Measurements from ENCODE around the gene CADM4.
"Not testable (repeated sequence)": the region's sequence is repeated elsewhere in the genome, so short reads cannot be mapped to it uniquely, and the experiment has no call there.

Gene CADM4

DNA sequence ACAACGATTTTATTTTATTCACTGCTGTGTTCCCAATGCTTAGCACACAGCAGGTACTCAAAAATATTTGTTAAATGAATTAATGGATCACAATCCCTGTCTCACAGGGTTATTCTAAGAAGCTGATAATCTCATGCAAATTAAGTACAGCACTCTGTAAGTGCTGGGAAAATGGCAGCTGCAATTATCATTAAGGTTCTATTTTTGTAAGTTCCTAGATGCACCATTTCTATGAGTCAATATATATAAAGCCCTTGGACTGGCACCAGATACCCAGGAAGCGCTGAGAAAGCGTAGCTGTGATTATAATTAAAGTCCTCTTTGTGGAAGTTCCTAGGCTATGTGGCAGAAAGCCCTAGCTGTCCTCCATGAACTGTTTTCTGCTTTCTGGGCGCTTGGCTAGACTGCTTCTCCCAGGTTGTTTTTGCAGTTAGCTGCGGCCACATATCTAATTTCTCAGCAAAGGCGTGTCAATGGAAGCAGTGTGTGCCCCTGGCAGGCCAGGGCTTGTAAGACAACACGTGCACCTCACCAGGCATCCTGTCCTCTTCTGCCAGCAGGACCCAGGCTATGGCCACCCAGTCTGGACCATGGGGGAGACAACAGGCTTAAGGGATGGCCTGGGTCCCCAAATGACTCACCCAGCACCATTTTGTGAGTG lies 33.0 kb downstream of the CADM4 start:
- DNase-seq (ENCODE audit: low spot score), result no peak

DNA sequence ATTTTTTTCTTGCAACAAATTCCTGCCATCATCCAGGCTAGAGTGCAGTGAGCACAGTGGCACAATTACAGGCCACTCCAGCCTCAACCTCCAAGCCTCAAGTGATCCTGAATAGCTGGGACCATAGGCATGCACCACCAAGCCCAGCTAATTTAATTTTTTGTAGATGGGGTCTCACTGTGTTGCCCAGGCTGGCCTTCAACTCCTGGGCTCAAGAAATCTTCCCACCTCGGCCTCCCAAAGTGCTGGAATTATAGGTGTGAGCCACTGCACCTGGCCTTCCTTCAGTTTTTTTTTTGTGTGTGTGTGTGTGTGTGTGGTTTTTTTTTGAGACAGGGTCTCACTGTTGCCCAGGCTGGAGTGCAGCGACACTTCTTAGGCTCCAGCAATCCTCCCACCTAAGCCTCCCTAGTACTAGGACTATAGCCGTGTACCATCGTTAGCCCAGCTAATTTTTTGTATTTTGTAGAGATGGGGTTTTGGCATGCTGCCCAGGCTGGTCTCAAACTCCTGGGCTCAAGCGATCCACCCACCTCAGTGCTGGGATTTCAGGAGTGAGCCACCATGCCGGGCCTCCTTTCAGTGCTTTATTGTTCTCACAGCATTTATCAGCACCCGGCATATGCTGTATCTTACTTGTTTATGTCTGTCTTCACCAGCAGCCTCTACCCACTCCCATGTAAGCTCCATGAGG lies 33.6 kb downstream of the CADM4 start:
- no peak for DNase-seq (ENCODE audit: low spot score)

DNA sequence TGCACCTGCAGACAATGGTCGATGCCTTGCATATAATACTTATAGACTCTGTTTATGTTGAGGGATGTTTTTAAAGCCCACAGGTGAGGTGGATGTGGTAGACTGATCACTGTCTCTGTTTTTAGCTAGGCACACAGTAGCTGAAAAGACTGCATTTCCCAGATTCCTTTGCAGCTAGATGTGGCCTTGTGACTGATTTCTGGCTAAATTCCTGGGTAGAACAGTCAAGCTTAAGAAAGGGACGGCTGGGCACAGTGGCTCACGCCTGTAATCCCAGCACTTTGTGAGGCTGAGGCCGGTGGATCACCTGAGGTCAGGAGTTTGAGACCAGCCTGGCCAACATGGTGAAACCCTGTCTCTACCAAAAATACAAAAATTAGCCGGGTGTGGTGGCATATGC lies 39.3 kb downstream of the CADM4 start:
- not testable (repeated sequence) for DNase-seq (ENCODE audit: low spot score)

DNA sequence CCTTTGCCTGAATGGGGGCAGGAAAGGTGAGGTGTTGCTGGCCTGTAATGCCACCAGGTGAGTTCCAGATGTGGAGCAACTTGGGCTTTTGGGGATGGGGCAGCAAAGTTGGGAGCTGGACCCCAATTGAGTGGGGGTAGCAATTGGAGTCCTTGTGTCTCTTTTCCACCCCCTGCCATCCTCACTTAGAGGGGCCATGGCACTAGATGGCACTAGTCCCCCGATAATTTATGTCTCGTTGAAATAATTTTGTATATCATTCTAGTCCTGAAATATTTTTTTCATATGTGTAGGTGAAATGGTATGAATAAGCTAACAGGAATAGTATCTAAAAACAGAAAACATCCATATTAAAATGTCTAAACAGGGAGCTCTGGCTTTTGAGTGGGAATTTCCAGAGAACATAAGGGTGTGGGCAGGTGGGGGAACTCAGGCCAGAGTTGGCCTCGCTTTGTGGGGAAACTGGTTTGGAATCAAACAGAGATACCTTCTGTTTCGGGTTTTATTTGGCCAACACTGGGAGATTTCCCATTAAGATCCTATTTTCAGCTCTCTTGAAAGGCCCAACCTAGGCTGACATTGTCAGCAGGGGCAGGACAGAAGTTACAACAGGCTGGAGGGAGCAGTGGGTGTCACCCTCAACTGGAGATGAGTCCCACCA lies 39.9 kb downstream of the CADM4 start:
- DNase-seq (ENCODE audit: low spot score), result no peak

DNA sequence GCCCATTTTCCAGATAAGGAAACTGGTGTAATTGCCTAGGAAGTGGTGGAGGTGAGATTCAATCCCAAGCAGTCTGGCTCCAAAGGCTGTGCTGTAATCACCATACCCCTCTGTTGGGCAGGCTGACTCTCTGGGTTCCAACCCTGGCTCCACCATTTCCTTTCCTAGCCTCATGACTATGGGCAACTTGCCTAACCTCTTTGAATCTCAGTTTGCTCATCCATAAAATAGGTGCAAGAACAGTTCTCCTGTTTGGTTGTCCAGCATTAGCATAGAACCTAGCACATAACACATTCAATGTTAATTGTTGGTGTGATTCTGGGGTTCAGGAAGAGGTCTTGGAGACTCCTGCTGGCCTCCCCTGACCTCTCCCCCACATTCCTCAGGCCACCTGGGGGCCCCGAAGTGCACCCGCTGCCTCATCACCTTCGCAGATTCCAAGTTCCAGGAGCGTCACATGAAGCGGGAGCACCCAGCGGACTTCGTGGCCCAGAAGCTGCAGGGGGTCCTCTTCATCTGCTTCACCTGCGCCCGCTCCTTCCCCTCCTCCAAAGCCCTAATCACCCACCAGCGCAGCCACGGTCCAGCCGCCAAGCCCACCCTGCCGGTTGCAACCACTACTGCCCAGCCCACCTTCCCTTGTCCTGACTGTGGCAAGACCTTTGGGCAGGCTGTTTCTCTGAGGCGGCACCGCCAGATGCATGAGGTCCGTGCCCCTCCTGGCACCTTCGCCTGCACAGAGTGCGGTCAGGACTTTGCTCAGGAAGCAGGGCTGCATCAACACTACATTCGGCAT lies 41.0 kb downstream of the CADM4 start:
- no peak for DNase-seq (ENCODE audit: low spot score)

DNA sequence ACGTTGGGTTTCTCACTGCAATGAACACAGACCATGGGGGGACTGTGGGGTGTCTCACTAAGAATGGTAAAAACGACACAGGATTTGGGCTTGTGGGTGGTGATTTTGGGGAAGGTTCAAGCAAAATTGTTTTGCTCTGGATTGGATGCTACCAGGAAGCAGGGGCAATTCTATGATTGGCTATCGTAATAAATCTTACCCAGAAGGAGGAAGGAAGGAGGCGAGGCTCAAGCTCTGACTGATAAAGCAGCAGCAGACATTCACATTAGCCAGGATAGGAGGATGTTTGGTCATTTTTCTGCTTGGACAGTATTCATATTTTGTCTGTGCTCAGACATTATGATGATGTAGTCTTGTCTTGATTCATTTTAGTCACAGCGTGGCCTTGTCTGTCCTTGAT lies 41.8 kb downstream of the CADM4 start:
- no peak for DNase-seq (ENCODE audit: low spot score)

DNA sequence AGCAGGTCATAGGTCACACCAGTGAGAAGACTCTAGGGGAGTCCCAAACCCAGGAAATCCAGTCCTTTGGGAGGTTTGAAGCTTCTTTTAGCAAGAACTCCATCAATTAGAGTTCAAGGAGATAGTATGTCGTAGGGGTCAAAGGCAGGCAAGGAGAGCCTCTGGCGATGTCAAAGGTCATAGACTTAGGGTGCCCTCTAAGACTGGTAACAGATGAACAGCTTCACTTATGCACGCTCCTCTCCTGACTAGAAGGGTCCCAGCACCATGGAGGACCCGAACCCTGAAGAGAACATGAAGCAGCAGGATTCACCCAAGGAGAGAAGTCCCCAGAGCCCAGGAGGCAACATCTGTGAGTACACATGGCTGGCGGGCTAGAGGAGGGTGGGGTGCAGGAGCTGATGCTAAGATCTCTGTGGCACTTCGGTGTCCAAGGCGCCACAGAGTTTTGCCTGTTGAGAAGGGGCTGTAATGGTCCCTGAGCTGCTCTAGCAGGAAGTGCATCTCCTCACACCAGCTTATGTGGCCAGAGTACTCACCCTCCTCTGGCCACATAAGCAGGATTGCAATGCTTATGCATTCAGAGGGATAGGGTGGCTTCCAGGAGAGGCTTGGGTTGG lies 42.7 kb downstream of the CADM4 start:
- DNase-seq (ENCODE audit: low spot score), result no peak

DNA sequence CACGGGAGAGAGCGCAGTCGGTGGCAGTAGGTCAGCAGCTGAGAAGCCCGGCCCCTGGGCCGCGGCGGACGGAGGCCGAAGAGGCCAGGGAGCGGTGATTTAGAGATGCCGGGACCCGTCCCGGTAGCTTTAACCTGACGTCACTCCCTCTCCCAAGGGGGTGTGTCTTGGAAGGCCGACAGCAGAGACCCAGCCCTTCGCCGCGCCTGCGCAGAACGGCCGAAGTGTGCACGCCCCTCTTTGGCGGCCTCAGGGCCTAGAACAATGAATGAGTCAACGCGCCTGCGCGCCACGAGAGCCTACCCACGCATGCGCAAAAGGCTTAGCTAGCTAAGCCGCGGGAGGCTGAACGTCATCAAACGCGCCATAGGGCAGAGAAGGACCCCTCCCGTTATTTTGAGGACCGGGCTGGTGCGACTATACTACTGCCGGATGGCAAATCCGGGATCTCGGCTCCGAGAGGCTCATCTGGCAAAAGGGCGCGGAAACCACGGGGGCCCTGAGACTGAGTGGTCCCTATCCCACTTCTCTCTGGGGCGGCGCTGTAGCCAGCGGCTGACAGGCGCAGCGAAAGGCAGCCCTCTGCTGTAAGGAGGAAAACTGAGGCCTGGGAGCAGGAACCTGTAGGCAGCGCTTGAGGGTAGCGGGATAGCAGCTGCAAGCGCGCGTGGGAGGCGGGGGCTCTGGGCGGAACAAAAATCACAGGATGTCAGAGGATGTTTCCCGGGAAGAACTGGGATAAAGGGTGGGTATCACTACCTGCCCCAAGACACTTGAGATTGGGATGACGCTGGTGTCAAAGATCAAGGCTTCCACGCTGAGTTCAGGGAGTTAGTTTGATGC lies 43.4 kb downstream of the CADM4 start, which contains the start of the genes IRGQ and ZNF576:
Gene IRGQ, minus strand, starts transcription at position 136 of the 843 bp plus-strand sequence. CDS start 796 bp downstream, outside the sequence.
Gene ZNF576, plus strand, starts transcription at position 597 of the 843 bp plus-strand sequence. CDS start 514 bp downstream, outside the sequence.
- peak; percentile 99 for DNase-seq (ENCODE audit: low spot score)

DNA sequence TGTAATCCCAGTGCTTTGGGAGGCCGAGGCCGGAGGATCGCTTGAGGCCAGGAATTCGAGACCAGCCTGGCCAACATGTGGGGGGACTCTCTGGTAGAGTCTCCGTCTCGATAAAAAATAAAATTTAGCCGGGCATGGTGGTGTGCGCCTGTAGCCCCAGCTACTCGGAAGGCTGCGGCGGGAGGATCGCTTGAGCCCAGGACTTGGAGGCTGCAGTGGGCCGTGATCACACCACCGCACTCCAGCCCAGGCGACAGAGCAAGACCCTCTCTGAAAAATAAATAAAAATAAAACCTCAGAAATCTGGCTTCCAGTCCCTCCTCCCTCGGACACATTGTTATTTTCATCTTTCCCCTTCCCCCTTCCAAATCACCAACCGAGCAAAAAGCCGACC lies 44.0 kb downstream of the CADM4 start:
- DNase-seq (ENCODE audit: low spot score), result no peak

DNA sequence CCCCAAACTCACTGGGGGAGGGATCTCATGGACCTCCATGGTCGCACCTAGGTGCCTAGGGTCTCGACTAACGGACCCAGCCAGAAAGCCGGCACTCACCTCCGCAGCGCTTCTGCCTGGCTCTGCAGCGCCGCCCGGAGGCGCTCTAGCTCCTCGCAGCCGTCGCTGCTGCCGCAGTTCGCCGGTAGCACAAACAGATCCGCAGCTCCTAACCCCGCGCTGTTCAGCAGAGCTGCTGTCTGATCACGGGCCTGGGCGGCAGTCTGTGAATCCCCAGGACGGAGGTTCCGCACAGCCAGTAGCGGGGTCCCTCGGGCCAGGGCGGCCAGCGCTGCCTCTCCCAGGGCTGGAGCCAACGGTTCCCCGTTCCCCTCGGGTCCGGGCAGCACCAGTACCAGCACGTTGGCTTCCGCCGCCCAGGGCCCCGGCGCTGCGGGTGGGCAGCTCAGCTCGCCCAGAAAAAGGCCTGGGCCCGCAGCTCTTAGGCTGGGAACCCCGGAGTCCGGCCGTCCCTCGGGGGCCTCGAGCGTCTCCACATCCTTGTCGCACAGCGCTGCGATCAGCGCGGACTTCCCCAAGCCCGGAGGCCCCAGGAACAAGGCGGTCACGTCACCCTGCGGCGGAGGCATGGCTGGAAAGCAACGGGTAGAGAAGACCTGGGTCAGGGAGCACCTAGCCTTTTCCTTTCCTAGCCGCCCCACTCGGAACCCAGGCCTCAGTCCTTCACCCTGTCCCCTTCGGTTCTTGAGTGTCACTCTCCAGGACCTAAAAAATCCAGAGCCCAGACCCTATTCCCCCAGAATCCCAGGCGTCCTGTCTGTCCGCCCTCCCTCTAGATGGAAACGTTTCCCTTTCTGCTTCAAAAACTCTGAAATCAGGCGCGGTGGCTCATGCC lies 44.7 kb downstream of the CADM4 start:
- peak; percentile 47 for DNase-seq (ENCODE audit: low spot score)

DNA sequence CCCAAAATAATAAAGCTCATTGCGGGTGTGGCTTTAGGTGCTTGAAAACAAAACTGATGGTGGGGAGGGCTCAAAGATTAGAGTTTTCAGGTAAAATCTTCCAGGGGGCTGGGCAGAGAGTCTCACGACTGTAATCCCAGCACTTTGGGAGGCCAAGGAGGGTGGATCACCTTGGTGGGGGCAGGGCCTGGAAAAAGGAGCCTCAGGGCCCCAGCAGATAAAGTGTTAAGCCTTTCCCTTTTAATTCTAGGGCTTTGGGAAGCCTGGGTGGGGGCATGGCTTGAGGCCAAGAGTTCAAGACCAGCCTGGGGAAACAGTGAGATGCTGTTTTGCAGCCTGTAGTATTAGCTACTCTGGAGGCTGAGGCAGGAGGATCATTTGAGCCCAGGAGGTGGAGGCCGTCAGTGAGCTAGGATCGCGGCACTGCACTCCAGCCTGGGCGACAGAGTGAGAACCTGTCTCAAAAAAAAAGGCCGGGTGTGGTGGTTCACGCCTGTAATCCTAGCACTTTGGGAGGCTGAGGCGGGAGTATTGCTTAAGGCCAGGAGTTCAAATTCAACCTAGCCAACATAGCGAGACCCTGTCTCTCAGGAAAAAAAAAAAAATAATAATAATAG lies 45.5 kb downstream of the CADM4 start:
- no peak for DNase-seq (ENCODE audit: low spot score)

DNA sequence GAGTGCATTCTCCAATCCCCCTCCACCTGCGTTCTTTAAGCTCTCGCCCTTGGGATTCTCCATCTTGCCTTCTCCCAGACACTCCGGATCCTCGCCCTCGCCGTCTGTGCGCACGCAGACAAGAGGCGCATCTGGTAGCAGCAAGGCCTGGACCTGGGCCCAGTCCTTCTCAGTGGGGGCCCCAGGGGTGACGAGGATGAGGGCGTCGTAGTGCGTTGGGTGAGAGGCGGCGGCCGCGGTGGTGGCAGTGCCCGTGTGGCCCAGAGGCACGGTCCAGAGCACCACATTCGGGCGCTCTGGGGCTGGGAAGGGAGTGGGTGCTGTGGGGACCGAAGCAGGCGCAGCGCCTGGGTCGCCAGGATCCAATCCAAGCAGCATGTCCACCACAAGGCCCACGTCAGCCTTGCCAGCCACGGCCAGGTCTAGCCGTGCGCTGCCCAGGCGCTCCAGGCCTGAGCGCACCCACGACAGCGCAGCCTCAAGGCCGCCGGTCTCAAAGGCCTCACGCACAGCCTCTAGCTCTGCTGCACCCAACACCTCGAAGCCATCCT lies 46.8 kb downstream of the CADM4 start:
- DNase-seq (ENCODE audit: low spot score), result no peak

DNA sequence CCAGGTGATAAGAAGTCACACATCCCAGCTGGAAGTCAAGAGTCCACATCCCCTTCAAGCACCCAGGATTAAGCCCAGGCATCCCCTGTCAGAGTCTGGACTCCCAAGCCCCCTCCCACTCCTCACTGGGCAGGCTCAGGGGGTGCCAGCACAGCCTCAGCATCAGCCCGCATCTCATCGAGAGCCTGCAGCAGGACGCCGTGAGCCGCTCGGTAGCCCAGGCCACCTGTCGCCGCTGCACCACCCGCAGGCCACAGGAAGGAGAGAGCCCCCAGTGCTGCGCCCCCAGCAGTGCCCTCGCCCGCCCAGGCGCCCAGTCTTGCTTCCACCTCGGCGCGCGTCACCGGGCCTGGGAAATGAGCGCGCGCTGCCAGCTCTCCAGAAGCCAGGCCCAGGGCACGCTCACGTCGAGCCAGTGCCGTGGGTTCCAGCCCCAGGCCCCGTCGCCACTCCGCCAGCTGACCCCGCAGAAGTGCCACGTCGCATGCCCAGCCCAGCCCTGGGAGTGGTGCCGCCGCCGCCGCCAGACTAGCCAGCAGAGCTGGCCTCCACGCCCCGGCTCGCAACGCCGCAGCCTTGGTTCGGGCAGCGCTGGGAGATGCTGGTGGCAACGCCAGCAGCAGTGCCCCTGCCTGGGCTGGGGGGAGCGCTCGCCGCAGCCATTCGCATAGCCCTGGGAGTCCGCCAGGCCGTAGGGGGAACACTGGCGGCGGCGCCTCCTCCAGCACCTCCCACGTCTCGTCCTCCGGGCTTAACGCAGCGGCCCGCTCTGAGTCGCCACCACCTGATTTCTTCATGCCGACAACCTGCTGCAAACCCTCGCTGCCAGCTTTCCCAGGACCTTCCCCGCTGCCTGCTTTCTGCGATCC lies 47.5 kb downstream of the CADM4 start:
- DNase-seq (ENCODE audit: low spot score), result no peak

DNA sequence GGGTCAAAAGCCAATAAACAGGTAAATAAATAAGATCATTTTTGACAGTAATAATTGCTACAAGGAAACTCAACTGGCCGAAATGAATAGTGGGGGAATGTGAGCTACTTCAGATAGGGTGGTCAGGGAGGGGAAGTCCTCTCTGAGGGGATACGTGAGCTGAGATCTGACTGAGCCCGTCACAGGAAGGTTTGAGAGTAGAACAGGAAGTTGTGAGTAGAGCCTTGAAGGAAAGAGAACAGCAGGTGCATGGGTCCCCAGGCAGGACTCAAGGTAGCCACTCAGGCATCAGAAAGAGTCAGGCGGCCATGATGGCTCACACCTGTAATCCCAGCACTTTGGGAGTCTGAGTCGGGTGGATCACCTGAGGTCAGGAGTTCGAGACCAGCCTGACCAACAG lies 50.0 kb downstream of the CADM4 start:
- DNase-seq (ENCODE audit: low spot score), result no peak

DNA sequence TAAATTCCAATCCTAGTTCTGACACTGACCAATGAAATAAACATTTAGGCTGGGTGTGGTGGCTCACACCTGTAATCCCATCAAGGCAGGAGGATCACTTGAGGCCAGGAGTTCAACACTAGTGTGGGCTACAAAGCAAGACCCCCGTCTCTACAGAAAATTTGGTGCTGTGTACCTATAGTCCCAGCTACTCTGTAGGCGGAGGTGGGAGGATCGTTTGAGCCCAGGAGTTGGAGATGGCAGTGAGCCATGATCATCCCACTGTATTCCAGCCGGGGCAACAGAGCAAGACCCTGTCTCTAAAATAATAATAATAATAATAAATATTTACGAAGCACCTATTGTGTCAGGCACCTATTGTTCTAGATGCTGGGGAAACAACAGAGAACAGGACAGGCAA lies 50.4 kb downstream of the CADM4 start:
- no peak for DNase-seq (ENCODE audit: low spot score)

DNA sequence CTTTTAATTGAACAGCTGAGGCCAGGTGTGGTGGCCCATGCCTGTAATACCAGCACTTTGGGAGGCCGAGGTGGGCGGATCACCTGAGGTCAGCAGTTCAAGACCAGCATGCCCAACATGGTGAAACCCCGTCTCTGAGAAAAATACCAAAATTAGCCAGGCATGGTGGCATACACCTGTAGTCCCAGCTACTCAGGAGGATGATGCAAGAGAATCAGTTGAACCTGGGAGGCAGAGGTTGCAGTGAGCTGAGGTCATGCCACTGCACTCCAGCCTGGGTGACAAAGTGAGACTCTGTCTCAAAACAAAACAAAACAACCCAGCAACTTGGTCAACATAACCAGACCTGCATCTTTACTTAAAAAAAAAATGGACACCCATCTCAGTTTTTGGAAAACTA lies 52.6 kb downstream of the CADM4 start:
- DNase-seq (ENCODE audit: low spot score), result not testable (repeated sequence)

DNA sequence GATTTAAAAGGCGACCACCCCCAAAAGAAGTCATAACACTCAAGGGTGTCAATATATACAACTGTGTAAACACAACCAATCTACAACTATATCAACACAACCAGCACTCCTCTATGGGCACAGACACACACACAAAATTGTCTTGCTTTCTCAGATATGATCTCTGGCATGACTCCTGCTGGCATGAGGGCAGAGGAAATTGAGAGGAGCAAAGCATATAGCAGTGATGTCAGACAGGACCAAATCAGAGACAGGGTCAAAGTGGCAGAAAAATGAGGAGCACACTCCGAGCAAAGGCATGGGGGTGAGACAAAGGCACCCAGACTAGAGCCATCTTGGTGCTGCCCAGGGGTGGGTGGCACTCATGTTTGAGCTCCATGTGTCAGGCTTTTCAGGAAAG lies 53.3 kb downstream of the CADM4 start:
- no peak for DNase-seq (ENCODE audit: low spot score)

DNA sequence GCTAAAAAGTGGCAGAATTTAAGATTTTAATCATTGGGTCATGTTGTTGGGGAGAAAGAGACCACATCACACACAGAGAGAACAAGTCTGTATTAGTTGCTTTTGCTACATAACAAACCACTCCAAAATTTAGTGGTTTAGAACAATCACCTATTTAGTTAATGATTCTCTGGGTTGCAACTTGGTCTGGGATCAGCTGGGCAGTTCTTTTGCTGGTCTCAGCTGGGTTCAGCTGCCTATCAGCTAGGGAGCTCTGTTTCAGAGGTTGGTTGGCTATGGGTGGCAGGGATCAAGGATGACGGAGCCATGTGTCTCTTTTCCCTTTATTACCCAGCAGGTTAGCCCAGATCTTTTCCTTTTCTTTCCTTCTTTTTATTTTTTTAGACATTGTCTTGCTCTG lies 55.2 kb downstream of the CADM4 start:
- DNase-seq (ENCODE audit: low spot score), result no peak
